GM23248 (cell line): ENCODE data around the gene ENOSF1. TPM values are rescaled to one million over a fixed set of nuclear protein-coding genes. Genes with fewer than 3 reads are reported as not detected.

Experiments used
- DNase-seq: peaks from one replicate; pipeline ENCODE4 v3.0.0-alpha.2; 2015
- H2AFZ ChIP-seq: fragments of 200-600 bp; sonication (generic); 2 replicates; pipeline ENCODE4 v1.6.1; 2016; ENCODE audit warnings: antibody characterized with exemption
- H3F3A ChIP-seq: fragments of 200-600 bp; sonication (generic); 2 replicates; pipeline ENCODE4 v1.6.1; 2016; ENCODE audit warnings: mild to moderate bottlenecking, antibody characterized with exemption, mixed run types; ENCODE audit not compliant: insufficient read depth
- H3K27ac ChIP-seq: fragments of 200-600 bp; sonication (generic); 2 replicates; pipeline ENCODE4 v1.5.1; 2016; ENCODE audit warnings: mild to moderate bottlenecking
- H3K27me3 ChIP-seq: fragments of 200-600 bp; sonication (generic); replicated peaks from 2 replicates; pipeline ENCODE4 v1.6.1; 2016; ENCODE audit warnings: mild to moderate bottlenecking; ENCODE audit not compliant: insufficient read depth
- H3K36me3 ChIP-seq: fragments of 200-600 bp; sonication (generic); 2 replicates; pipeline ENCODE4 v1.6.1; 2016; ENCODE audit warnings: low read depth, mild to moderate bottlenecking
- H3K4me1 ChIP-seq: fragments of 200-600 bp; sonication (generic); 2 replicates; pipeline ENCODE4 v1.6.1; 2016; ENCODE audit warnings: mild to moderate bottlenecking; ENCODE audit not compliant: insufficient read depth
- H3K4me2 ChIP-seq: fragments of 200-600 bp; sonication (generic); one replicate; pipeline ENCODE4 v1.6.1; 2016; ENCODE audit warnings: mild to moderate bottlenecking; ENCODE audit not compliant: unreplicated experiment
- H3K4me3 ChIP-seq: fragments of 200-600 bp; sonication (generic); 2 replicates; pipeline ENCODE4 v1.5.1; 2016; ENCODE audit warnings: mild to moderate bottlenecking
- H3K79me2 ChIP-seq: fragments of 200-600 bp; sonication (generic); 2 replicates; pipeline ENCODE4 v1.6.1; 2016; ENCODE audit warnings: mild to moderate bottlenecking; ENCODE audit not compliant: insufficient read depth
- H3K9ac ChIP-seq: fragments of 200-600 bp; sonication (generic); 2 replicates; pipeline ENCODE4 v1.6.1; 2016; ENCODE audit warnings: mild to moderate bottlenecking
- H3K9me2 ChIP-seq: fragments of 200-600 bp; sonication (generic); 2 replicates; pipeline ENCODE4 v1.6.1; 2016; ENCODE audit warnings: mixed run types, mild to moderate bottlenecking, moderate library complexity; ENCODE audit not compliant: insufficient read depth
- H3K9me3 ChIP-seq: fragments of 200-600 bp; sonication (generic); one replicate; pipeline ENCODE4 v1.6.1; 2017; ENCODE audit warnings: low read depth
- H4K20me1 ChIP-seq: fragments of 200-600 bp; sonication (generic); 2 replicates; pipeline ENCODE4 v1.6.0; 2016; ENCODE audit not compliant: insufficient read depth
- EZH2 ChIP-seq: fragments of 200-600 bp; sonication (generic); IDR thresholded peaks from 2 replicates; pipeline ENCODE4 v1.6.1; 2018; ENCODE audit warnings: antibody characterized with exemption, mild to moderate bottlenecking; ENCODE audit not compliant: insufficient read depth, poor library complexity, severe bottlenecking
- EZH2phosphoT487 ChIP-seq: fragments of 200-600 bp; sonication (generic); IDR thresholded peaks from 2 replicates; pipeline ENCODE4 v1.6.1; 2018; ENCODE audit warnings: antibody characterized with exemption, moderate library complexity, mild to moderate bottlenecking, low read depth; ENCODE audit not compliant: insufficient read depth
- WGBS, 2 experiments: methylation state at CpG; one replicate each; pipeline ENCODE4 v1.1.6; 2015 to 2017; ENCODE audit warnings: low lambda C conversion rate in 2 of 2, low coverage in 1 of 2; ENCODE audit errors: missing lambda C conversion rate in 2 of 2; 5-methylcytosine and 5-hydroxymethylcytosine counted together
- in situ Hi-C: fragments of 300-500 bp; cut with MboI; formaldehyde crosslinking; loops from 2 replicates; pipeline ENCODE4 v1.15.0; 2020
- polyA plus RNA-seq: library from polyadenylated mRNA; unstranded; fragments of >200 nt; fragmentation: Nextera tagmentation; extraction: Ambion mirVana; gene quantifications from 2 replicates; pipeline ENCODE4 v1.2.1, GENCODE V29; 2016
- total RNA-seq: library from RNA; depleted of rRNA; stranded (reverse); fragments of >200 nt; shearing (Covaris generic); gene quantifications from 2 replicates; pipeline ENCODE4 v1.2.3, GENCODE V29; 2014

ENOSF1 gene
- total and polyA plus RNA-seq, 2 experiments from 2014 or later, result 17.5 to 20.0 TPM

DNA sequence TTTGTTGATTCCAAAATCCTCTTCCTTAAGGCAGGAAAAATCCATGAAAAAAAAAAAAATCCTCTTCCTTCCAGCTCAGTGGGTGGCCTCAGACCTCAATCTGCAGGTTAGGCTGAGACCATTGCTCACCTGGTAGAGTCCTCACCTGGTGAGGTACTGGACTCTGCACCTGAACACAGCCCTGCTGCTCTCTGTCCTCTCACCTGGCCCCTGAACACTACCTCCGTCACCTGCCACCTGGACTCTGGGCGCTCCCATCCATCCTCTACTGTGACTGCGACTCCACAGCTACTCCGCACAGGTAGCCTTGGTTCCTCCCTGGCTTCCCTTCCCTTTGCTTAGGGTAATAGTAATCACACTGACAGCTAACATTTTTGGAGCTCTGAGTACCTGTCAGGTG is 32.9 kb downstream of the ENOSF1 start:
- no peak for DNase-seq
- in situ Hi-C loops, result no loop called here
- Histone ChIP-seq H3K27me3 (no peaks in the 10 kb centered on the region), H3K4me1 (no peaks in the 10 kb centered on the region), H4K20me1 (no peaks in the 10 kb centered on the region), H3K36me3 (no peaks in the 10 kb centered on the region), H2AFZ (no peak overlapping the region), H3K9me3 (no peaks in the 10 kb centered on the region), H3K27ac (no peak overlapping the region), H3K79me2 (no peaks in the 10 kb centered on the region), H3K4me2 (no peak overlapping the region), H3K4me3 (no peak overlapping the region), H3F3A (peaks cover 4% of the 10 kb centered on the region; the same call in 1 of the 2 replicates), H3K9me2 (no peaks in the 10 kb centered on the region), H3K9ac (no peak overlapping the region)
- TF ChIP-seq EZH2, result no peak
- TF ChIP-seq EZH2phosphoT487, result no peak
- WGBS, 2 experiments, result 100% methylated on average over 4 of the region's 4 CpGs

GRCh38 chr18:678482-679182 is 33.8 kb downstream of the ENOSF1 start:
- no peaks in the 10 kb centered on the region for H3K9me2 ChIP-seq
- TF ChIP-seq EZH2 (no peak), EZH2phosphoT487 (no peak)
- 94 to 95% methylated on average over 15 of the region's 15 CpGs for WGBS, 2 experiments
- no peak overlapping the region for H3K27ac ChIP-seq
- H3K27me3 ChIP-seq, result no peaks in the 10 kb centered on the region
- H3K9ac ChIP-seq, result no peak overlapping the region
- peaks cover 8% of the 10 kb centered on the region; the same call in 1 of the 2 replicates for H3F3A ChIP-seq
- no peak for DNase-seq
- no peak overlapping the region for H3K4me2 ChIP-seq
- no peaks in the 10 kb centered on the region for H3K4me1 ChIP-seq
- H2AFZ ChIP-seq, result no peak overlapping the region
- H3K79me2 ChIP-seq, result no peaks in the 10 kb centered on the region
- no peak overlapping the region for H3K4me3 ChIP-seq
- in situ Hi-C loops, result no loop called here
- H4K20me1 ChIP-seq, result no peaks in the 10 kb centered on the region
- no peaks in the 10 kb centered on the region for H3K9me3 ChIP-seq
- 0 out of 2 replicates have a peak, but pooled peaks cover 5% of the 10 kb centered on the region for H3K36me3 ChIP-seq

DNA sequence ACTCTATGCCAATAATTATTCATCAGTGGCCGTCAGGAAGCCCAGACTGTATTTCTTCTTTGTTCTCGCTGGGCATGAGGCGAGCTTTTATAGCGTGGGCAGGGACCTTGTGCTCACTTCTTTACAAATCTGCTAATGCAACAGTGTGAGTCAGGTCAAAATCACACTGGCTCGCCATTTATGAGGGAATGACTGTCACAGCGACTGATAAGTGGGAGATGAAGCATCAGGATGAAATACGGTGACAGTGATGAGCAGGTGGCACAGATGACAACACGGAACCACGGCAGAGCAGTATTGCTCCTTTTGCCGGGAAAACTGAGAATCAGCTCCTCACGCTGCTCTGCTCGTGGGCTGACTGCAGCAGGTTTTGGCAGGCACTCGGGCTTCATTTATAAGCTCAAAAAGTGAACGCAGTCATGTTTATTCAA is 34.5 kb downstream of the ENOSF1 start:
- DNase-seq, result no peak

DNA sequence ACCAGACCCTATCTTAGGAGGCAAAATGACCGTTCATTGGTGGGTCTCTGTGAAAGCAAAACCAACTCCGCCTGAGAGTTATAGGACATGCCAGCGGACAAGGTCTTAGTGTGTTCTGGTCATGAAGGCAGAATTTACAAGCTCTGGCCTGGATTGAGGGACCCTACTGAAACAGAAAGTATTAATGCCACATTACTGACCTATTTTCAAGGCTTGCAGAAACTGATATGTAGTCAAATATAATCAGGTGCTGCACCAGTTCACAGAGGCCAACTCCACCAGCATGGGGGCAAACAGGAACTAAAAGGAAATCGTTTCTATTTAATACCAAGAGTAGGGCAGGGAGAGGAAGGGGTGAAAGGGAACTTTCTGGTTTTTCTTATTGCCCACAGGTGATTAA is 35.3 kb downstream of the ENOSF1 start:
- Histone ChIP-seq H3K4me2 (no peak overlapping the region), H3K4me1 (no peaks in the 10 kb centered on the region), H4K20me1 (no peaks in the 10 kb centered on the region), H3K4me3 (no peak overlapping the region), H3K9me2 (no peaks in the 10 kb centered on the region), H3F3A (peaks cover 11% of the 10 kb centered on the region), H3K27me3 (no peaks in the 10 kb centered on the region), H3K9ac (no peak overlapping the region), H3K27ac (no peak overlapping the region), H3K79me2 (no peaks in the 10 kb centered on the region), H2AFZ (no peak overlapping the region), H3K9me3 (no peaks in the 10 kb centered on the region), H3K36me3 (peaks cover 19% of the 10 kb centered on the region)
- 71 to 72% methylated on average over 4 of the region's 4 CpGs for WGBS, 2 experiments
- TF ChIP-seq EZH2 (no peak), EZH2phosphoT487 (no peak)
- DNase-seq, result no peak
- in situ Hi-C loops, result no loop called here

More for the DNA sequence above, 34.5 kb downstream of the ENOSF1 start:
- Histone ChIP-seq H2AFZ (no peak overlapping the region), H3K27me3 (no peaks in the 10 kb centered on the region), H3K27ac (no peak overlapping the region), H3K9ac (no peak overlapping the region), H3K4me1 (no peaks in the 10 kb centered on the region), H3K79me2 (no peaks in the 10 kb centered on the region), H3K9me2 (no peaks in the 10 kb centered on the region), H3K4me2 (no peak overlapping the region), H3F3A (peaks cover 8% of the 10 kb centered on the region; the same call in 1 of the 2 replicates), H4K20me1 (no peaks in the 10 kb centered on the region), H3K36me3 (peaks cover 10% of the 10 kb centered on the region), H3K4me3 (no peak overlapping the region), H3K9me3 (no peaks in the 10 kb centered on the region)
- in situ Hi-C loops, result no loop called here
- whole genome bisulfite sequencing, 2 experiments, result 84 to 88% methylated on average over 14 of the region's 14 CpGs
- TF ChIP-seq EZH2 (no peak), EZH2phosphoT487 (no peak)
